ENCODE results near the gene PDHX.

Gene PDHX

GRCh38 chr11:34960277-34960676 lies 43.9 kb downstream of the PDHX start:
- DNase-seq = no peak

- no peak for DNase-seq
Observed at GRCh38 chr11:34962034-34962433, 45.6 kb downstream of the PDHX start.

GRCh38 chr11:34963351-34963750 lies 46.9 kb downstream of the PDHX start:
- DNase-seq = no peak

GRCh38 chr11:34964610-34965331 lies 48.4 kb downstream of the PDHX start:
- DNase-seq = no peak

GRCh38 chr11:34968862-34969261 lies 52.4 kb downstream of the PDHX start:
- DNase-seq = no peak

GRCh38 chr11:34970033-34970432 lies 53.6 kb downstream of the PDHX start:
- no peak for DNase-seq

GRCh38 chr11:34970480-34970879 lies 54.1 kb downstream of the PDHX start:
- no peak for DNase-seq

GRCh38 chr11:34971928-34972327 lies 55.5 kb downstream of the PDHX start:
- DNase-seq = no peak

GRCh38 chr11:34972366-34972765 lies 55.9 kb downstream of the PDHX start:
- DNase-seq = no peak

GRCh38 chr11:34972892-34973291 lies 56.5 kb downstream of the PDHX start:
- DNase-seq = no peak

- DNase-seq = no peak
Observed at GRCh38 chr11:34975482-34975881, 59.1 kb downstream of the PDHX start.

GRCh38 chr11:34976496-34977088 lies 60.2 kb downstream of the PDHX start:
- DNase-seq = no peak

- DNase-seq = no peak
Observed at GRCh38 chr11:34977089-34977912, 60.9 kb downstream of the PDHX start.

GRCh38 chr11:34978236-34979191 lies 62.1 kb downstream of the PDHX start:
- no peak for DNase-seq

GRCh38 chr11:34984514-34984913 lies 68.1 kb downstream of the PDHX start:
- DNase-seq = no peak

GRCh38 chr11:34986883-34987520 lies 70.6 kb downstream of the PDHX start:
- no peak for DNase-seq

GRCh38 chr11:34987617-34988016 lies 71.2 kb downstream of the PDHX start:
- DNase-seq = no peak

GRCh38 chr11:34988294-34989255 lies 72.2 kb downstream of the PDHX start:
- DNase-seq = no peak

GRCh38 chr11:34990916-34991315 lies 74.5 kb downstream of the PDHX start:
- no peak for DNase-seq

- DNase-seq = no peak
Observed at GRCh38 chr11:34994854-34995253, 78.4 kb downstream of the PDHX start.

GRCh38 chr11:34996958-34997357 lies 80.5 kb downstream of the PDHX start:
- DNase-seq = no peak
